Stimulated activated CD8-positive, alpha-beta memory T cell treated with anti-CD3 and anti-CD28 coated beads, Interleukin-15, amount 100 ng/mL, for 4 hours (primary cell): ENCODE results near the gene ILF2.

ENCODE experiments used
- DNase-seq, 2 donors: peaks; one replicate each; pipeline ENCODE4 v3.0.0-alpha.2; 2020; ENCODE audit warnings: low read depth in 2 of 2

ILF2 gene

GRCh38 chr1:153627715-153628626, 42.8 kb downstream of the ILF2 start, which contains the start of gene S100A1:
S100A1 (plus strand) TSS chr1:153628434; CDS start chr1:153630522, 2,088 bp downstream.
- DNase-seq: no peak

DNA sequence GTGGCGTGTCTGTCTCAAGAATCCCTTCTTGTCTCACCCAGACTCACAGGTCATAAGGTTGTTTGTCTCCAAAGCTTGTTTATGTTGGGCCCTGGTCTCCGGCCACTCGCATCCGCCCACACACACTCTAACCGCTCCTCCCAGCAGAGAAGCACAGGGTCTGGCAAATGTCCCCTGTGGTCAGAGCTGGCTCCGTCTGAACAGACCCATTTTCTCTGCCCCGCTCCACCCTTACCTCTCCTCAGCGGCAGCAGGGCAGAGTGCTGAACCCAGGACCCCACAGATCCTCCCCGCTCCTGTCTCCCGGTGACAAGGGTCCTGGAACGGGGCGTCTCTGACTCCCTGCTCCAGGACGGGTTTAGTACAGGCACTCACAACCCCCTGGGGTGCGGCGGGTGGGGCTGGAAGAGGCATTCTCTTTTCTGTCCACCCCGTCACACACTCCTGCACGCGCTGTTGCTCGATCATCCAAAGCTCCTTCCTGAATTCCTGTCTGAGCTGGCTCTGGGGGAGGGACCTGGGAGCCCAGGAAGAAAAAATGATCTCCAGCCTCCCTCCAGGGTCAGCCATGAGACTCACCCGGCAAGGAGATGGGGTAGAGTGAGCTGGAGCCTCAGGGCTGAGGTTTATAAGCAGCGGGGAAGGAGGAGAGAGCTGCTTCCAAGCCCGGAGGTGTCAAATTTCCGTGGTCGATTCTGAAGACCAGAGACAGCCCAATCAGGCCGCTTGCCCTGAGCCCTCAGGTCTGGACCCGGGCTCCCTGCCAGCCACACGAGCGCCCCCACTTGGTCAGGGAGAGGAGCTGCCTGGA, 43.7 kb downstream of the ILF2 start, which contains the start of gene S100A13:
S100A13 (minus strand) TSS at position 602 of the 811 bp plus-strand sequence. CDS start 1,033 bp downstream, outside the sequence.
- DNase-seq: no peak

GRCh38 chr1:153626477-153626903, 44.3 kb downstream of the ILF2 start:
- DNase-seq: no peak

DNA sequence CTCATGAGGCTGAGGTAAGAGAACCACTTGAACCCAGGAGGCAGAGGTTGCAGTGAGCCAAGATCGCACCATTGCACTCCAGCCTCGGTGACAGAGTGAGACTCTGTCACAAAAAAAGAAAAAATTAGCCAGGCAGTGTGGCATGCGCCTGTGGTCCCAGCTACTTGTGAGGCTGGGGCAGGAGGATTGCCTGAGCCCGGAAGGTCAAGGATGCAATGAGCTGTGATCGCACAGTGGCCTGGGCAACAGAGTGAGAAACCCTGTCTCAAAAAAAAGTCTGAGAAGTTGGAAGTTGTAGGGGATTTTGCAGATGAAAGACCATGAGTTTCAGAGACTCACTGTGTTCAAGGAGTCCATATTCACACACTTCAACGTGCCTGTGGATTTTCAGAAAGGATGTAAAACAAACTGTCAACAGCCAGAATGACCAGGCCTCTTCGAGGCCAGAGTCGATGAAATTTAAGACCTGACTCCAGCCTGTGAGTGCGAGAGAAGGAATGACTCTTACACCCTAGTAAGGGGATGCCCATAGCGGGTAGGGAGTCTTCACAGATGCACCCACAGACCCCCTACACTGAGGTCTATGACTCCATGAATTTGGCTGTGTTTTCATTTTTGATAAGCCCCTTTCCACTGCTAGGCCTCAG, 45.7 kb downstream of the ILF2 start:
- DNase-seq: no peak

GRCh38 chr1:153623101-153623500, 47.7 kb downstream of the ILF2 start:
- DNase-seq: no peak

DNA sequence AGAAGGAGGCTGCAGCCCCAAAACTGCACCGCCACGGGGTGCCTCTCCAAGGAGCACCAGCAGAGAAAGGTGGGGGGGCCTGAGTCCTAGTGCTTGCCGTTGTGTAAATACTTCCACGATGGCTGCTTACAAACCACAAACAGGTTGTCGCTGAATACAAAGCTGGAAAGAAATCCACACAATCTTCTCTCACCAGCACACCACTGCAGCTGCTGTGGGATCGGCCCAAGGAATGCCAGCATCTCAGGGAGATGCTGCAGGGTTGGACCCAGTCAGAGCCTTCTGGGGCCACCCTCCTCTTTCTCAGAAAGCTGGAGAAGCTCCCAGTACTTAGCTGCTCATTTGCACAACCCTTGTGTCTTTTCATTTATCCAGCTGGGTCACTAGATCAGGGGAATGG, 51.6 kb downstream of the ILF2 start:
- DNase-seq: no peak

DNA sequence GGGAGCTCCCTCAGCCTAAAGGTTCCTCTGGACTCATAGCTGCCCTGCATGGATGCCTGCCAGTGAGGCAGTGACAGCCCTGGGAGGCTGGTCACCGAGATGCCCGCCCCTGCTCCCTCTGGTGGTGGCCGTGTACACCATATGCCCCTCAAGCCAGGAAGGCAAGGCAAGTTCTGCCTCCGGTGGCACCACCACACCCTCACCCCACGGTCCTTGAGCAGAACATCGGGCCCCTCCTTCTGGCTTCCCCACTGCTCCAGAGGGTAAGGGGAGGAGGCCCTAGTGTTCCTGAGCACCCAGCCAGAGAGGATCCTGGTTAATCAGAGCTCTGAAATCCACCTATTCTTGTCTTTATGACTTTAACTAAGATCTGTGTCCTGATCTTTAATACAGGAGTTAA, 53.1 kb downstream of the ILF2 start:
- DNase-seq: peak in 1 of 2 donors; percentile 44

DNA sequence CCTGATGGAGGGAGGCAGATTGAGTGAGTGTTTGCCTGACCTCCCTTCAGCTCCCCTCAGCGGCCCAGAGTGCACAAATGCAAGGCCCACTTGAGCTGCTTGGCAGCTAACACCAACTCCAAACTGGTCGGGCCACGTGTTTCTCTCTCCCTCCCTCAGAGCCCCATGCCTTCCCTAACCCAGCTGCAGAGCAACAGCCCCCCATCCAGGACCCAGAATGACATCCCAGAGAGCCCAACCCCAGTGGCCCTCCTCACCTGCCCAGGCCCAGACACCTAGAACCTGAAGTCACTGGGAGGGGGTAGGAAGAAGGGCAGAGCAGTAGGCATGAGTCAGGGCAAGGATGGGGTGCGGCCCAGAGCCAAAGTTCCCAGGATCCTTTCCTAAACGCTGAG, 53.9 kb downstream of the ILF2 start:
- DNase-seq: no peak

GRCh38 chr1:153616144-153616916, 54.5 kb downstream of the ILF2 start, which contains the start of gene S100A14:
S100A14 (minus strand) TSS chr1:153616325; CDS start chr1:153615858, 467 bp downstream.
- DNase-seq: no peak

- DNase-seq: no peak
These were observed 55.4 kb downstream of the ILF2 start for GRCh38 chr1:153615406-153615805.

GRCh38 chr1:153614906-153615305, 55.9 kb downstream of the ILF2 start:
- DNase-seq: no peak

- DNase-seq: no peak
These were observed 56.4 kb downstream of the ILF2 start for GRCh38 chr1:153614189-153614900.

DNA sequence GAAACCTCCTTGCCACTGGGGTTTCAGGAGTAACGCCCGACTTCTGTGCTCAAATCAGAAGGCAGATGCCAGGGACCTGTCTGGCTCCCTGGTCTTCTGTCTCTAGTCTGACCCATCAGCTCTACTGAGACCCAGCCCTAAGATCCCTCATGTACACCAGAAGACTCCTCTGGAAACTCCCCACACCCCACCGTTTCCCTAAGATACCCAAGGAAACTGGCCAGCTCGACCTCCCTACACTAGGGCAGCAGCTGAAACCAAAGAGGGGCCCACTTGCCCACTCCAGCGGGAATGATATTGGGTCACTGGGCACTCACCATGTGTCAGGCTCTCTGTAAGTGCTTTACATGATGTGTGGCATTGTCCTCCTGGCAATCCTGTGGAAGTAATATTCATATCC, 57.4 kb downstream of the ILF2 start:
- no peak for DNase-seq

DNA sequence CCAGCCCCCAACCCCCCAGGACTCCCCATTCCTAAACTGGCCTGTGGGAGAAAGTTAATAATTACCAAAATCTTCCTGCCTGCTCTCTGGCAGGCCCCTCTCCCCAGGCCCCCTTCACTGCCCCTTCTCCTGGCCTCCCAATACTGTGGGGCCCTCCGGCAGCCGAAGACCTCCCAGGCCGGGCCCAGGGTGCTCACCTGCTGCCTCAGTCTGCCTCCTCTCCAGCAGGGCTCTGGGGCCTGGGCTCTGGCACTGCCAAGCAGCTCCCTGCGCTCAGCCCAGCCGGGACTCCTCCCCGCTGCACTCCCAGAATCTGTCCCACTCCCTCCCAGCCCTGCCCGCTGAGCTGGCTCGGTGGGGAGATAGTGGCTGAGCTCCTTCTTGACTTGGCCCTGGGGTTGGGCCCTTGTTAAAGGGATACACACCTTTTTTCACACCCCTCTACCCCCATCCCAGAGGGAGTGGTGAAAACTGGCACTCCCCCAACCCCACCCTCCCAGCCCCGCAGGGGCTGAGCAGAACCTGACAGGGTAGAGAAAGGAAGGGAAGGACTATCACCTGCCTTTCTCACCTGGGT, 58.0 kb downstream of the ILF2 start, which contains the start of gene S100A16:
S100A16 (minus strand) TSS at position 383 of the 577 bp plus-strand sequence. CDS start 4,986 bp downstream, outside the sequence.
- no peak for DNase-seq

GRCh38 chr1:153612111-153612754, 58.6 kb downstream of the ILF2 start:
- DNase-seq: no peak
